ENCODE measurements around the gene SELENOM.
"Not testable (repeated sequence)": the region's sequence is repeated elsewhere in the genome, so short reads cannot be mapped to it uniquely, and the experiment has no call there.

The SELENOM gene

DNA sequence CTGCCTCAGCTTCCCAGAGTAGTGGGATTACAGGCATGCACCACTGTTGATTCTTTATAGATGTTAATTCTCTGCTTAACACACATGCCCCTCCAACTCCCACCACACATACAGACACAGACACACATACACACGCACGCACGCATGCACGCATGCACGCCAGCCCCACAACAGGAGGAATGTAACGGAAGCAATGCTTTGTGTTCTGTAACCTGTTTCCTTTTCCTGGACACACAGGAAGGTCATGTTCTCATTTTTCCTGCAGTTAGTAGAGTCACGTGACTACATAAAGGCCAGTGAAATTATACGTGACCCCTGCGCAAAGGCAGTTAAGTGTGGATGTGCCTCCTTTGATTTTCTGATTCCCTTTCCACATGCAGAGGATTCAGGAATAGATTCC is 34.2 kb downstream of the SELENOM start:
- not testable (repeated sequence) for DNase-seq

GRCh38 chr22:31069691-31070314 is 37.6 kb downstream of the SELENOM start:
- DNase-seq: not testable (repeated sequence)

GRCh38 chr22:31068970-31069369 is 38.4 kb downstream of the SELENOM start:
- no peak for DNase-seq

- no peak for DNase-seq
Measured at GRCh38 chr22:31064369-31064768, 43.0 kb downstream of the SELENOM start.

GRCh38 chr22:31062566-31063230 is 44.7 kb downstream of the SELENOM start:
- no peak for DNase-seq

DNA sequence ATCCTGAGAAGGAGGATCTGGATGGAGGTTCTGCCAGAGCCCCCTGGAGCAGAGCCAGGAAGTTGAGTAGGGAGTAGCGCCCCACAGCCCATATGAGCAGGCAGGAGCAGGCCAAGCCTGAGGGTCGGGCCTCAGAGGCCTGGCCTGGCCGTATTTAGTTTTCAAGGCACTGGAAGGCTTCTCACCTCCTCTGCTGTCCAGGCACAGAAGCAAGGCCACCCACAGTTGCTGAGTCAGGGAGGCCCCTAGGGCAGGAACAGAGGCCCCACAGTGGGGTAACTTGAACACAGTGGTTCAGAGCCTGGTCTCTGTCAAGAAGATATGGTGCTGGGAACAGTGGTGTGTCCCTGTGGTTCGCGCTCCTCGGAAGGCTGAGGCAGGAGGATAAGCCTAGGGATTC is 47.7 kb downstream of the SELENOM start:
- not testable (repeated sequence) for DNase-seq

DNA sequence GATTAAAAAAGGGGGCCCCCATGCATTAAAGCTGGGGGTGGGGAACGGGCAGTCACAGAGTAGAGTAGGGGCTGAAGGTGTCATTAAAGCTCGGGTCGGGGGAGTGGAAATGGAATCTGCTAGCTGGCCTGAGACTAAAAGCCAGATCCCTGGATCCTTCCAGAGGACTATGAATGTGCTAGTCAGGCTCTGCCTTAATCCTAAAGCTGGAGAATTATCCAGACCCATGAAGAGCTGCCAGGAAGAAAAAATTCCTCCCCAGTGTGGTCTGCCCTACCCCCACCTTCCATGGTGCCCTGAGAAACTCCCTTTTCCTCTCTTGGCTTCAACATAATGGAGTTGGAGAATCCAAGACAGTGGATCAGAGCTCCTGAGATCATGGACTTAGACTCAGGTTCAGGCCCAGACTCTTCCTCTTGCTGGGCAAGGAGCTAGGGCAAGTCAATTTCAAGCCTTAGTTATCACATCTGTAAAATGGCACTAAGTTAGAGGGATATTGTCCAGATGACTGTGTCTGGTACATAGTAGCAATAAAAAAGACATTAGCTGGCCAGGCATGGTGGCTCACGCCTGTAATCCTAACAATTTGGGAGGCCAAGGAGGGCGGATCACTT is 50.3 kb downstream of the SELENOM start:
- DNase-seq: no peak

- DNase-seq: no peak
Measured at GRCh38 chr22:31055635-31056159, 51.7 kb downstream of the SELENOM start.

- DNase-seq: no peak
Measured at GRCh38 chr22:31055117-31055634, 52.2 kb downstream of the SELENOM start.
